K562 (cell line): ENCODE results near the gene FGGY. TPM values are rescaled to one million over a fixed set of nuclear protein-coding genes. Genes with fewer than 3 reads are reported as not detected.

Experiments
- CBFA2T2 ChIP-seq: fragments of 450-650 bp; conservative IDR thresholded peaks from 2 replicates; pipeline ENCODE4 v1.6.1; 2017; ENCODE audit warnings: mild to moderate bottlenecking
- HEY1 ChIP-seq: fragments of 250-450 bp; sonication (Bioruptor Pico); IDR thresholded peaks from 2 replicates; pipeline ENCODE4 v1.5.0; 2020; ENCODE audit warnings: mild to moderate bottlenecking, moderate library complexity, borderline replicate concordance
- POLR2A ChIP-seq: fragments of 450-650 bp; conservative IDR thresholded peaks from 2 replicates; pipeline ENCODE4 v1.6.1; 2016
- POLR2H ChIP-seq: IDR thresholded peaks from 2 replicates; pipeline ENCODE4 v1.6.1; 2016; ENCODE audit warnings: missing genetic modification characterization, low read depth, mild to moderate bottlenecking, control low read depth, missing compliant biosample characterization, moderate library complexity
- RBM25 ChIP-seq: fragments of 200-400 bp; formaldehyde crosslinking; IDR thresholded peaks from 2 replicates; pipeline ENCODE4 v1.6.1; 2018; ENCODE audit warnings: low read length, low read depth, moderate library complexity; ENCODE audit not compliant: severe bottlenecking
- ZSCAN29 ChIP-seq: fragments of 450-650 bp; IDR thresholded peaks from 2 replicates; pipeline ENCODE4 v1.6.1; 2017
- polyA plus RNA-seq, 8 experiments: library from polyadenylated mRNA; depleted of rRNA in 4 of 8; stranded (reverse) in 5 of 8; unstranded in 3 of 8; fragments of >200 nt; fragmentation: Nextera tagmentation in 2 of 8; fragmentation: Illumina TruSeq in 1 of 8; extraction: Ambion mirVana in 2 of 8; extraction: Trizol in 1 of 8; gene quantifications; 2 replicates each; pipeline versions ENCODE4 v1.2.1 to v1.2.3, GENCODE V29; 2011 to 2014; ENCODE audit warnings: inconsistent platforms in 1 of 8, missing spikeins in 1 of 8
- total RNA-seq, 7 experiments: library from RNA; depleted of rRNA in 6 of 7; stranded (reverse); fragments of >200 nt in 6 of 7; fragmentation: Illumina TruSeq in 2 of 7; extraction: Trizol in 2 of 7; gene quantifications; 2 replicates each; pipeline versions ENCODE4 v1.2.1 to v1.2.3, GENCODE V29; 2011 to 2021; ENCODE audit warnings: low replicate concordance in 1 of 7
- TF ChIP-seq, protein P1 (sequence below): fragments of 450-650 bp; IDR thresholded peaks from 2 replicates; pipeline ENCODE4 v1.6.1; 2016; ENCODE audit warnings: antibody characterized with exemption
- TF ChIP-seq, protein P2 (sequence below): sonication (generic); formaldehyde crosslinking; IDR thresholded peaks from 2 replicates; pipeline ENCODE4 v1.8.1; 2023; ENCODE audit warnings: mild to moderate bottlenecking, missing genetic modification reagents
- TF ChIP-seq, protein P3 (sequence below): sonication (generic); formaldehyde crosslinking; IDR thresholded peaks from 2 replicates; pipeline ENCODE4 v1.8.0; 2023; ENCODE audit warnings: mild to moderate bottlenecking, missing genetic modification reagents

Gene FGGY
- total and polyA plus RNA-seq, 9 of the 15 experiments (the other 6 are each of a cell fraction or from before 2014, with no cell fraction given): 9.7 to 19.2 (median 12.6) TPM

DNA sequence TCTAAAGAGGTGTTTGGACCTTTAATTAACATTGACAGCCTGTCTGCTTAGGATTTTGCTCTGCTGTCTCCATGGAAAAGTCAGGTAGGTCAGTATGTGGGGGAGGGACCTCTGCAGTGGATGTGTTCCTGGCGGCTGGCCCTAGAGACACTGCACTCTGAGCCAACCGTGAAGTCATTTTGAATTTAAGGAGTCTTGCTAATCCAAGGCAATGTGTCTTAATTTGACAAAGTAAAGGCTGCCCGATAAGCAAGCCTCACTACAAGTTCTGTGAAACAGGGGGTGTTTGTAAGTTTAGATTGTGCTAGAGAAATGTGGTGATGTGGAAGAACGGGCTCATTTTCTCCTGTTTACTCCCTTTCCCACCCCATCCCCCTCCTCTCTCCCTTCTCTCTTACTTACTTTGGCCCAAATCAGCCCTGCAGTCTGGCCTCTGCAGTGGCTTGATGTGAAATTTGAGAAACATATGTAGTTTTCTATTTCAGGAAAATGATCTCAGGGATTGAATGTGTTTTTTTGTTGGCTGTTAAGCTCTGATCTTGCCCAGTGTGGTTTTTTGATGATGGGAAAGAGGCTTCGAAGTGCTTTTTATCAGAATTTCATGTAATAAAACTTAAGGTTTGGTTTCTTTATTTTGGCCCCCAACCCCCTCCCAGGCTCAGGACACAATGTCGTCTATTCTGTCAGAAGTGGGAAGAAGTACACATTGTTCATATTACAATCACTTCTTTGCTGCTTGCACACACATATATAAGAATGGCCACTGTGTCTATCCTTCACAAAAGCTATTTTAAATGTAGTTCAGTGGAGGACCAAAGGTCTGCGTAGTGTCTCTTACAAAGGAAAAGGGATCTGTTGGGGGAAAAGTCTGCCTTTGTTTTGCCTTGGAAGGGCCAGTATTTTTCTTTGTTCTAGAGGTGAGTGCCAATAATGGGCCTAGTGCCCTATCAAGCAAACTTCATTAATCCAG is 96.6 kb downstream of the FGGY start (continued):
- TF ChIP-seq, protein P1, sequence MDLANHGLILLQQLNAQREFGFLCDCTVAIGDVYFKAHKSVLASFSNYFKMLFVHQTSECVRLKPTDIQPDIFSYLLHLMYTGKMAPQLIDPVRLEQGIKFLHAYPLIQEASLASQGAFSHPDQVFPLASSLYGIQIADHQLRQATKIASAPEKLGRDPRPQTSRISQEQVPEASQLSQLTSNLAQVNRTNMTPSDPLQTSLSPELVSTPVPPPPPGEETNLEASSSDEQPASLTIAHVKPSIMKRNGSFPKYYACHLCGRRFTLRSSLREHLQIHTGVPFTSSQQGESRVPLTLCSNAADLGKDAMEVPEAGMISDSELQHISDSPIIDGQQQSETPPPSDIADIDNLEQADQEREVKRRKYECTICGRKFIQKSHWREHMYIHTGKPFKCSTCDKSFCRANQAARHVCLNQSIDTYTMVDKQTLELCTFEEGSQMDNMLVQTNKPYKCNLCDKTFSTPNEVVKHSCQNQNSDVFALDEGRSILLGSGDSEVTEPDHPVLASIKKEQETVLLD: no peak
- TF ChIP-seq RBM25: no peak
- TF ChIP-seq CBFA2T2: peak; percentile 57
- TF ChIP-seq POLR2A: no peak
- no peak for TF ChIP-seq POLR2H
- TF ChIP-seq, protein P2, sequence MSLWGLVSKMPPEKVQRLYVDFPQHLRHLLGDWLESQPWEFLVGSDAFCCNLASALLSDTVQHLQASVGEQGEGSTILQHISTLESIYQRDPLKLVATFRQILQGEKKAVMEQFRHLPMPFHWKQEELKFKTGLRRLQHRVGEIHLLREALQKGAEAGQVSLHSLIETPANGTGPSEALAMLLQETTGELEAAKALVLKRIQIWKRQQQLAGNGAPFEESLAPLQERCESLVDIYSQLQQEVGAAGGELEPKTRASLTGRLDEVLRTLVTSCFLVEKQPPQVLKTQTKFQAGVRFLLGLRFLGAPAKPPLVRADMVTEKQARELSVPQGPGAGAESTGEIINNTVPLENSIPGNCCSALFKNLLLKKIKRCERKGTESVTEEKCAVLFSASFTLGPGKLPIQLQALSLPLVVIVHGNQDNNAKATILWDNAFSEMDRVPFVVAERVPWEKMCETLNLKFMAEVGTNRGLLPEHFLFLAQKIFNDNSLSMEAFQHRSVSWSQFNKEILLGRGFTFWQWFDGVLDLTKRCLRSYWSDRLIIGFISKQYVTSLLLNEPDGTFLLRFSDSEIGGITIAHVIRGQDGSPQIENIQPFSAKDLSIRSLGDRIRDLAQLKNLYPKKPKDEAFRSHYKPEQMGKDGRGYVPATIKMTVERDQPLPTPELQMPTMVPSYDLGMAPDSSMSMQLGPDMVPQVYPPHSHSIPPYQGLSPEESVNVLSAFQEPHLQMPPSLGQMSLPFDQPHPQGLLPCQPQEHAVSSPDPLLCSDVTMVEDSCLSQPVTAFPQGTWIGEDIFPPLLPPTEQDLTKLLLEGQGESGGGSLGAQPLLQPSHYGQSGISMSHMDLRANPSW (CRISPR knock-in tag): no peak
- TF ChIP-seq ZSCAN29: no peak
- TF ChIP-seq, protein P3, sequence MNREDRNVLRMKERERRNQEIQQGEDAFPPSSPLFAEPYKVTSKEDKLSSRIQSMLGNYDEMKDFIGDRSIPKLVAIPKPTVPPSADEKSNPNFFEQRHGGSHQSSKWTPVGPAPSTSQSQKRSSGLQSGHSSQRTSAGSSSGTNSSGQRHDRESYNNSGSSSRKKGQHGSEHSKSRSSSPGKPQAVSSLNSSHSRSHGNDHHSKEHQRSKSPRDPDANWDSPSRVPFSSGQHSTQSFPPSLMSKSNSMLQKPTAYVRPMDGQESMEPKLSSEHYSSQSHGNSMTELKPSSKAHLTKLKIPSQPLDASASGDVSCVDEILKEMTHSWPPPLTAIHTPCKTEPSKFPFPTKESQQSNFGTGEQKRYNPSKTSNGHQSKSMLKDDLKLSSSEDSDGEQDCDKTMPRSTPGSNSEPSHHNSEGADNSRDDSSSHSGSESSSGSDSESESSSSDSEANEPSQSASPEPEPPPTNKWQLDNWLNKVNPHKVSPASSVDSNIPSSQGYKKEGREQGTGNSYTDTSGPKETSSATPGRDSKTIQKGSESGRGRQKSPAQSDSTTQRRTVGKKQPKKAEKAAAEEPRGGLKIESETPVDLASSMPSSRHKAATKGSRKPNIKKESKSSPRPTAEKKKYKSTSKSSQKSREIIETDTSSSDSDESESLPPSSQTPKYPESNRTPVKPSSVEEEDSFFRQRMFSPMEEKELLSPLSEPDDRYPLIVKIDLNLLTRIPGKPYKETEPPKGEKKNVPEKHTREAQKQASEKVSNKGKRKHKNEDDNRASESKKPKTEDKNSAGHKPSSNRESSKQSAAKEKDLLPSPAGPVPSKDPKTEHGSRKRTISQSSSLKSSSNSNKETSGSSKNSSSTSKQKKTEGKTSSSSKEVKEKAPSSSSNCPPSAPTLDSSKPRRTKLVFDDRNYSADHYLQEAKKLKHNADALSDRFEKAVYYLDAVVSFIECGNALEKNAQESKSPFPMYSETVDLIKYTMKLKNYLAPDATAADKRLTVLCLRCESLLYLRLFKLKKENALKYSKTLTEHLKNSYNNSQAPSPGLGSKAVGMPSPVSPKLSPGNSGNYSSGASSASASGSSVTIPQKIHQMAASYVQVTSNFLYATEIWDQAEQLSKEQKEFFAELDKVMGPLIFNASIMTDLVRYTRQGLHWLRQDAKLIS (CRISPR knock-in tag): no peak
- no peak for TF ChIP-seq HEY1 (CRISPR knock-in tag)
